A549 (cell line): Measurements from ENCODE around the gene HDAC7. TPM values are rescaled to one million over a fixed set of nuclear protein-coding genes. Genes with fewer than 3 reads are reported as not detected.

Source experiments
- ATAC-seq, 2 experiments: fragments of 200-7000 bp in 1 of 2; fragments of >200 bp in 1 of 2; cut with Nextera tagmentation in 1 of 2; cut with Tn5 transposase in 1 of 2; 3 replicates each; pipeline versions ENCODE4 v1.8.0 to v1.9.1; 2018 to 2020; ENCODE audit warnings: mild to moderate bottlenecking in 1 of 2, moderate library complexity in 1 of 2
- CTCF ChIA-PET: fragments of 300-600 bp; sonication (Branson Sonifier 250); formaldehyde crosslinking; extraction: SDS; loops from one replicate; lab custom pipeline; 2021; ENCODE audit warnings: antibody characterized with exemption, inconsistent platforms; lab: Yijun Ruan, JAX
- POLR2A ChIA-PET: fragments of 350-600 bp; formaldehyde crosslinking; extraction: SDS; loops from one replicate; lab custom pipeline; 2021; ENCODE audit warnings: antibody characterized with exemption, inconsistent platforms; lab: Yijun Ruan, JAX
- DNase-seq, 2 experiments: peaks; one replicate each; pipeline versions ENCODE4 v3.0.0 to v3.0.0-alpha.2; 2011 to 2016; ENCODE audit warnings: low read depth in 1 of 2, low spot score in 1 of 2
- FAIRE-seq: peaks from 2 replicates; lab custom pipeline; 2011; peaks lifted over from hg19 to GRCh38; lab: Jason Lieb, UNC
- H3K27ac ChIP-seq, 2 experiments: fragments of >200 bp; sonication (Bioruptor Twin); formaldehyde crosslinking; 3 replicates each; pipeline ENCODE4 v1.5.1; 2016 to 2017
- H3K4me1 ChIP-seq: fragments of >200 bp; sonication (Bioruptor Twin); formaldehyde crosslinking; 3 replicates; pipeline ENCODE4 v1.6.1; 2016
- H3K4me2 ChIP-seq: fragments of >200 bp; sonication (Bioruptor Twin); formaldehyde crosslinking; 3 replicates; pipeline ENCODE4 v1.6.1; 2016
- H3K4me3 ChIP-seq: fragments of >200 bp; sonication (Bioruptor Twin); formaldehyde crosslinking; 3 replicates; pipeline ENCODE4 v1.5.1; 2016
- H3K9me3 ChIP-seq: fragments of >200 bp; sonication (Bioruptor Twin); formaldehyde crosslinking; 3 replicates; pipeline ENCODE4 v1.6.1; 2016
- BHLHE40 ChIP-seq: IDR thresholded peaks from 2 replicates; pipeline ENCODE4 v1.6.1; 2012; ENCODE audit warnings: low read depth, low read length, inconsistent platforms
- CBX8 ChIP-seq: fragments of 200-600 bp; sonication (generic); IDR thresholded peaks from 2 replicates; pipeline ENCODE4 v1.6.1; 2016
- CEBPB ChIP-seq, 2 experiments: fragments of >200 bp in 1 of 2; sonication (Bioruptor Twin) in 1 of 2; formaldehyde crosslinking in 1 of 2; IDR thresholded peaks; 2 replicates each; pipeline ENCODE4 v1.6.1; 2012 to 2016
- CHD2 ChIP-seq: fragments of 150-350 bp; IDR thresholded peaks from 2 replicates; pipeline ENCODE4 v1.6.1; 2014; ENCODE audit warnings: low read length; ENCODE audit not compliant: partially characterized antibody
- EHF ChIP-seq: fragments of 250-450 bp; sonication (Bioruptor Pico); IDR thresholded peaks from 2 replicates; pipeline ENCODE4 v1.5.0; 2020; ENCODE audit warnings: mild to moderate bottlenecking
- EHMT2 ChIP-seq: fragments of 200-600 bp; sonication (generic); IDR thresholded peaks from 2 replicates; pipeline ENCODE4 v1.6.1; 2016; ENCODE audit warnings: antibody characterized with exemption, low read depth, mild to moderate bottlenecking, moderate library complexity
- ESRRA ChIP-seq: fragments of 150-350 bp; IDR thresholded peaks from 2 replicates; pipeline ENCODE4 v1.6.1; 2014; ENCODE audit warnings: mild to moderate bottlenecking, low read length, borderline replicate concordance
- FOXS1 ChIP-seq: fragments of 250-450 bp; sonication (Bioruptor Pico); IDR thresholded peaks from 2 replicates; pipeline ENCODE4 v1.5.0; 2020; ENCODE audit warnings: mild to moderate bottlenecking, moderate library complexity
- GATA3 ChIP-seq: IDR thresholded peaks from 2 replicates; pipeline ENCODE4 v1.6.1; 2012; ENCODE audit warnings: borderline replicate concordance
- HDAC2 ChIP-seq: fragments of 200-600 bp; sonication (generic); IDR thresholded peaks from 2 replicates; pipeline ENCODE4 v1.6.1; 2016
- HOXB5 ChIP-seq: fragments of 250-450 bp; sonication (Bioruptor Pico); IDR thresholded peaks from 2 replicates; pipeline ENCODE4 v1.5.0; 2020; ENCODE audit warnings: mild to moderate bottlenecking, moderate library complexity
- JUNB ChIP-seq: fragments of >200 bp; sonication (Bioruptor Twin); formaldehyde crosslinking; IDR thresholded peaks from 2 replicates; pipeline ENCODE4 v1.6.1; 2016
- KDM1A ChIP-seq: fragments of 200-600 bp; sonication (generic); IDR thresholded peaks from 2 replicates; pipeline ENCODE4 v1.6.1; 2016; ENCODE audit warnings: low read depth, mild to moderate bottlenecking
- MAFK ChIP-seq: fragments of 450-650 bp; IDR thresholded peaks from 2 replicates; pipeline ENCODE4 v1.6.1; 2014; ENCODE audit not compliant: partially characterized antibody
- MAZ ChIP-seq: fragments of 150-350 bp; IDR thresholded peaks from 2 replicates; pipeline ENCODE4 v1.6.1; 2014; ENCODE audit warnings: antibody characterized with exemption, low read depth, low read length, borderline replicate concordance
- NFE2L2 ChIP-seq: fragments of 150-350 bp; conservative IDR thresholded peaks from 2 replicates; pipeline ENCODE4 v1.6.1; 2014; ENCODE audit warnings: low read length
- NPAS2 ChIP-seq: fragments of 250-450 bp; sonication (Bioruptor Pico); IDR thresholded peaks from 2 replicates; pipeline ENCODE4 v1.8.0; 2022; ENCODE audit warnings: mild to moderate bottlenecking, moderate library complexity, borderline replicate concordance
- NR3C1 ChIP-seq: fragments of >200 bp; sonication (Bioruptor Twin); formaldehyde crosslinking; IDR thresholded peaks from 3 replicates; pipeline ENCODE4 v1.6.1; 2017
- POLR2A ChIP-seq: IDR thresholded peaks from 2 replicates; pipeline ENCODE4 v1.6.1; 2012; ENCODE audit warnings: mild to moderate bottlenecking, low read length
- RARB ChIP-seq: fragments of 250-450 bp; sonication (Bioruptor Pico); IDR thresholded peaks from 2 replicates; pipeline ENCODE4 v1.8.0; 2021; ENCODE audit warnings: mild to moderate bottlenecking, moderate library complexity
- TFCP2L1 ChIP-seq: fragments of 250-450 bp; sonication (Bioruptor Pico); IDR thresholded peaks from 2 replicates; pipeline ENCODE4 v1.5.0; 2021; ENCODE audit warnings: mild to moderate bottlenecking
- TP53 ChIP-seq: fragments of 250-450 bp; sonication (Bioruptor Pico); IDR thresholded peaks from 2 replicates; pipeline ENCODE4 v1.5.0; 2021; ENCODE audit warnings: mild to moderate bottlenecking, moderate library complexity
- ZC3H11A ChIP-seq: fragments of 450-650 bp; IDR thresholded peaks from 2 replicates; pipeline ENCODE4 v1.6.1; 2014; ENCODE audit warnings: antibody characterized with exemption, mild to moderate bottlenecking
- ZFP36 ChIP-seq: fragments of 450-650 bp; IDR thresholded peaks from 2 replicates; pipeline ENCODE4 v1.6.1; 2014; ENCODE audit warnings: borderline replicate concordance; ENCODE audit not compliant: partially characterized antibody
- ZSCAN20 ChIP-seq: fragments of 250-450 bp; sonication (Bioruptor Pico); IDR thresholded peaks from 2 replicates; pipeline ENCODE4 v1.8.0; 2022; ENCODE audit warnings: mild to moderate bottlenecking, moderate library complexity
- WGBS: methylation state at CpG from one replicate; pipeline ENCODE4 v1.1.6; 2017; ENCODE audit errors: missing lambda C conversion rate; 5-methylcytosine and 5-hydroxymethylcytosine counted together
- polyA plus RNA-seq, 4 experiments: library from polyadenylated mRNA; depleted of rRNA in 3 of 4; stranded (reverse); fragments of >200 nt; fragmentation: RNase III in 1 of 4; extraction: RNeasy Plus Mini Kit Qiagen cat#74134 plus additional on column Dnase treatment in 1 of 4; gene quantifications; 2 replicates in 3 of 4; 3 replicates in 1 of 4; pipeline ENCODE4 v1.2.3, GENCODE V29; 2011 to 2017
- TF ChIP-seq, protein P1 (sequence below): fragments of >200 bp; sonication (Bioruptor Twin); formaldehyde crosslinking; IDR thresholded peaks from 2 replicates; pipeline ENCODE4 v1.6.1; 2016
- TF ChIP-seq, protein P2 (sequence below): fragments of 150-350 bp; IDR thresholded peaks from 2 replicates; pipeline ENCODE4 v1.6.1; 2014; ENCODE audit warnings: low read depth, mild to moderate bottlenecking, low read length
- TF ChIP-seq, protein P3 (sequence below): IDR thresholded peaks from 2 replicates; pipeline ENCODE4 v1.6.1; 2012
- TF ChIP-seq, protein P4 (sequence below): fragments of >200 bp; sonication (Bioruptor Twin); formaldehyde crosslinking; IDR thresholded peaks from 3 replicates; pipeline ENCODE4 v1.5.1; 2016

Gene HDAC7
- polyA plus RNA-seq, 2 of the 4 experiments (the other 2 are of a cell fraction) = 17.2 to 36.0 TPM

DNA sequence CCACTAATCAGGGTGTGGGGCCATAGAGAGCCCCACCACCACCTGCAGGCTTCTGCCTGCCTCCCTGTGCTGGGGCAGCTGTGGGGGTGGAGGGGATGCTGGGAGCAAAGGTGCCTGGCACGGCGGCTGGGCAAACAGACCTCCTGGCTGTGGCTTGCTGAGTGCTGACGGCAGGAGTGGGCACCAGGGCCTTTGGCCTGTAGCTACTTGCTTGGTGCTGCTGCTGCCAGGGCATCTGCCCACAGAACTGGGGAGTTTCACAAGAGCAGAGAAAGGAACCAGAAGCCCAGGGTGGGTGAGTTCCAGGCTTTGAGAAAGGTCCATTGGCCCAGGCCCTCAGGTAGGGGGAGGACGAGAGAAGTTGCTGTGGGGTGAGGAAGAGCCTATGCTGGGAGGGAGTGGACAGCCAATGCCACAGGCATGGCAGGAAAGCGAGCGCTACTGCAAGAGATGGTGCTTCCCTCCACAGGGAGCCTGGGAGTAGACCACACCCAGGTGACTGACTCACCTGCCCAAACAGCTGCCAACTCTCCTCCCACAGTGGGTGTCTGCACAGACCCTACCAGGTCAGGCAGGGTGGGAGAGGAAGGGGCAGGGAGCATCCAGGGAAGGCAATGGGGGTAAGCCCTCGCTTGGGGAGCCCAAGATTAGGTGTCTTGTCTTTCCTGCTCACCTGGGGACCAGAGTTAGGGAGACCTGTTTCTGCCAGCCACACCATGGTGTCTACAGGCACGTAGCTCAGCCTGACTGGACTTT lies 39.0 kb upstream of the HDAC7 start:
- 69% methylated on average over 8 of the region's 8 CpGs for WGBS
- no peak overlapping the region for H3K27ac ChIP-seq
- no peaks in the 10 kb centered on the region for H3K4me1 ChIP-seq
- H3K9me3 ChIP-seq = no peaks in the 10 kb centered on the region
- FAIRE-seq (no peak), ATAC-seq (no peak; a peak in 1 of 6 replicates)
- TF ChIP-seq BHLHE40 = no peak
- no peak for TF ChIP-seq MAFK
- TF ChIP-seq TFCP2L1 (CRISPR knock-in tag) = no peak
- no peak for TF ChIP-seq KDM1A
- TF ChIP-seq, protein P1, sequence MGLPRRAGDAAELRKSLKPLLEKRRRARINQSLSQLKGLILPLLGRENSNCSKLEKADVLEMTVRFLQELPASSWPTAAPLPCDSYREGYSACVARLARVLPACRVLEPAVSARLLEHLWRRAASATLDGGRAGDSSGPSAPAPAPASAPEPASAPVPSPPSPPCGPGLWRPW = no peak
- TF ChIP-seq FOXS1 = no peak
- TF ChIP-seq TP53 = no peak
- no peak for TF ChIP-seq HDAC2
- TF ChIP-seq HOXB5 (CRISPR knock-in tag) = no peak
- TF ChIP-seq, protein P2, sequence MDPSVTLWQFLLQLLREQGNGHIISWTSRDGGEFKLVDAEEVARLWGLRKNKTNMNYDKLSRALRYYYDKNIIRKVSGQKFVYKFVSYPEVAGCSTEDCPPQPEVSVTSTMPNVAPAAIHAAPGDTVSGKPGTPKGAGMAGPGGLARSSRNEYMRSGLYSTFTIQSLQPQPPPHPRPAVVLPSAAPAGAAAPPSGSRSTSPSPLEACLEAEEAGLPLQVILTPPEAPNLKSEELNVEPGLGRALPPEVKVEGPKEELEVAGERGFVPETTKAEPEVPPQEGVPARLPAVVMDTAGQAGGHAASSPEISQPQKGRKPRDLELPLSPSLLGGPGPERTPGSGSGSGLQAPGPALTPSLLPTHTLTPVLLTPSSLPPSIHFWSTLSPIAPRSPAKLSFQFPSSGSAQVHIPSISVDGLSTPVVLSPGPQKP = no peak
- no peak for TF ChIP-seq POLR2A
- no peak for TF ChIP-seq ZSCAN20
- no peak for TF ChIP-seq EHMT2
- no peak for TF ChIP-seq ESRRA
- TF ChIP-seq GATA3 = no peak
- TF ChIP-seq, protein P3, sequence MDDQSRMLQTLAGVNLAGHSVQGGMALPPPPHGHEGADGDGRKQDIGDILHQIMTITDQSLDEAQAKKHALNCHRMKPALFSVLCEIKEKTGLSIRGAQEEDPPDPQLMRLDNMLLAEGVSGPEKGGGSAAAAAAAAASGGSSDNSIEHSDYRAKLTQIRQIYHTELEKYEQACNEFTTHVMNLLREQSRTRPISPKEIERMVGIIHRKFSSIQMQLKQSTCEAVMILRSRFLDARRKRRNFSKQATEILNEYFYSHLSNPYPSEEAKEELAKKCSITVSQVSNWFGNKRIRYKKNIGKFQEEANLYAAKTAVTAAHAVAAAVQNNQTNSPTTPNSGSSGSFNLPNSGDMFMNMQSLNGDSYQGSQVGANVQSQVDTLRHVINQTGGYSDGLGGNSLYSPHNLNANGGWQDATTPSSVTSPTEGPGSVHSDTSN = no peak
- TF ChIP-seq CBX8 = no peak
- TF ChIP-seq EHF (CRISPR knock-in tag) = no peak
- no peak for TF ChIP-seq ZC3H11A
- TF ChIP-seq ZFP36 = no peak
- TF ChIP-seq, all 56 proteins: peak for 0
- H3K4me3 ChIP-seq = no peak overlapping the region
- no peak for DNase-seq
- no peak overlapping the region for H3K4me2 ChIP-seq
- ChIA-PET CTCF (interaction anchor here (0.5 to 1.4 kb wide), 5 partner anchors 10 to 1893 kb away, joined by 3 to 5 read pairs (median 3); no protein-coding TSS in a partner anchor), POLR2A (no interaction called here)

DNA sequence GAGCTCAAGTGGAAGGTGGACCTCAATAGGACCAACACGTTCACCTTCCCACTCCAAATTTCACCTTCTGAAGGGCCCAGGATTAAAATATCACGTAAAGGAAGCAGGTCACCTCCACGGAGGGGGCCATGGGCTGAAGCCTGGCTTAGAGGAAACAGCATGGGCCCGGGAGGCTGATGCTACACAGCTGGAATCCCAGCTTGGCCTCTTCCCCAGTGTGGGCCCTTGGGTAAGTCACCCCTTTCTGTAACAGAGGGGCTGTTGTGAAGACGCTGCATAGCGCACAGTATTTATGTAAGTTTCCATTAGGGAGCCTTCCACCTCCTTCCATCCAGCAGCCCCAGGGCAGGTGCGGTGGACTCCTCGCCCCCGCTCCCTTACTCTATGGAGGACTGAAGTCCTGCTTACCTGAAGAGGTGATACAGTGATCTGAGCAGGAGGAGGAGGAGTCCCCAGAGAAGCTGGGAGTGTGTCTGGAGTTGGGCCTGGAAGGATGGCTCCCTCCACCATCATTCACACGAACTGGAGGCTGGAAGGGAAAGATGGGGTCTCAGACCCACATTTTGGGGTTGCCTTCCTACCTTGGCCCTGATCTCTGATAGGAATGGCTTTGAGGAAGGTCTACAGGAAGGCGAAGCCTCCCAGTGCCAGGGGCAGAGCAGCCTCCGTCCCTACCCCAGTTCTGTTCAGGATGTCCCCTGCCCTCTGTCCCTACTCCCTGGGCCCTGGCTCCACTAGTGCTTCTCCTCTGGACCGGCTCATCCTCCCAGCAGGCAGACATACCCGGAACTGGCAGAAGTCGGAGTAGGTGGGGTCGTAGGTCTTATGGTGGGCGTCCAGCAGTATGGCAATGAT lies 37.2 kb upstream of the HDAC7 start:
- Histone ChIP-seq H3K27ac (no peak overlapping the region), H3K4me3 (no peak overlapping the region), H3K4me2 (no peak overlapping the region), H3K4me1 (no peaks in the 10 kb centered on the region), H3K9me3 (no peaks in the 10 kb centered on the region)
- ATAC-seq (no peak), FAIRE-seq (no peak), DNase-seq (no peak)
- CTCF ChIA-PET = interaction anchor here (1.3 to 2.7 kb wide), 2 partner anchors 13 to 19 kb away, joined by 3 to 16 read pairs; no protein-coding TSS in a partner anchor
- POLR2A ChIA-PET = interaction anchor here (0.7 kb wide), 1 partner anchor 97 kb away, joined by 3 read pairs; no protein-coding TSS in a partner anchor
- 79% methylated on average over 17 of the region's 17 CpGs for WGBS
- no peak for TF ChIP-seq POLR2A
- TF ChIP-seq EHMT2 = no peak
- TF ChIP-seq GATA3 = no peak
- no peak for TF ChIP-seq ESRRA
- no peak for TF ChIP-seq NR3C1
- TF ChIP-seq HOXB5 (CRISPR knock-in tag) = no peak
- TF ChIP-seq EHF (CRISPR knock-in tag) = no peak
- TF ChIP-seq CEBPB (IDR thresholded peaks at IDR 0.05) = no peak
- TF ChIP-seq MAZ = no peak
- no peak for TF ChIP-seq RARB (CRISPR knock-in tag)
- TF ChIP-seq KDM1A = no peak
- no peak for TF ChIP-seq NPAS2 (CRISPR knock-in tag)
- no peak for TF ChIP-seq NFE2L2
- no peak for TF ChIP-seq JUNB
- no peak for TF ChIP-seq ZC3H11A
- no peak for TF ChIP-seq CHD2
- no peak for TF ChIP-seq MAFK
- TF ChIP-seq, protein P4, sequence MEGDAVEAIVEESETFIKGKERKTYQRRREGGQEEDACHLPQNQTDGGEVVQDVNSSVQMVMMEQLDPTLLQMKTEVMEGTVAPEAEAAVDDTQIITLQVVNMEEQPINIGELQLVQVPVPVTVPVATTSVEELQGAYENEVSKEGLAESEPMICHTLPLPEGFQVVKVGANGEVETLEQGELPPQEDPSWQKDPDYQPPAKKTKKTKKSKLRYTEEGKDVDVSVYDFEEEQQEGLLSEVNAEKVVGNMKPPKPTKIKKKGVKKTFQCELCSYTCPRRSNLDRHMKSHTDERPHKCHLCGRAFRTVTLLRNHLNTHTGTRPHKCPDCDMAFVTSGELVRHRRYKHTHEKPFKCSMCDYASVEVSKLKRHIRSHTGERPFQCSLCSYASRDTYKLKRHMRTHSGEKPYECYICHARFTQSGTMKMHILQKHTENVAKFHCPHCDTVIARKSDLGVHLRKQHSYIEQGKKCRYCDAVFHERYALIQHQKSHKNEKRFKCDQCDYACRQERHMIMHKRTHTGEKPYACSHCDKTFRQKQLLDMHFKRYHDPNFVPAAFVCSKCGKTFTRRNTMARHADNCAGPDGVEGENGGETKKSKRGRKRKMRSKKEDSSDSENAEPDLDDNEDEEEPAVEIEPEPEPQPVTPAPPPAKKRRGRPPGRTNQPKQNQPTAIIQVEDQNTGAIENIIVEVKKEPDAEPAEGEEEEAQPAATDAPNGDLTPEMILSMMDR = no peak
